Activated CD4-positive, alpha-beta T cell treated with anti-CD3 and anti-CD28 coated beads, Interleukin-2, amount 50 U/mL, for 24 hours (primary cell): ENCODE data around the gene PKN3.
"Not testable (repeated sequence)": the region's sequence is repeated elsewhere in the genome, so short reads cannot be mapped to it uniquely, and the experiment has no call there.

Experiments
- DNase-seq, 2 donors: peaks; one replicate each; pipeline ENCODE4 v3.0.0-alpha.2; 2020; ENCODE audit warnings: low read depth in 1 of 2, low spot score in 1 of 2

The PKN3 gene

DNA sequence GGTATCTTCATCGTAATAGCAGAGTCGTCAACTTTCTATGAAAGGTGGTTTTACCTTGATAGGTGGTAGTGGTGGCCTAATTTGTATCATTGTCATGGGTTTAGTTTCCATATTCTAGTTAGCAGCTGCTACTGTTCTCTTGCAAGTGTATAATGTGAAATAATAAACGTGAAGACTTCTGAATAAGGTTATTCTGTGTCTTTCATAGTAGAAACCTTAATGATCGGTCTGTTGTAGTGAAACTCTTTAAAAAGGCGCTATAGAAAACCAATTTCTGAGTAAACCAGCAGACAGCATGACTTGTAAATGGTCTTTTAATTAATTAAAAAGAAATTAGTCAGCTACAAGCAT, 11.6 kb upstream of the PKN3 start:
- no peak for DNase-seq

DNA sequence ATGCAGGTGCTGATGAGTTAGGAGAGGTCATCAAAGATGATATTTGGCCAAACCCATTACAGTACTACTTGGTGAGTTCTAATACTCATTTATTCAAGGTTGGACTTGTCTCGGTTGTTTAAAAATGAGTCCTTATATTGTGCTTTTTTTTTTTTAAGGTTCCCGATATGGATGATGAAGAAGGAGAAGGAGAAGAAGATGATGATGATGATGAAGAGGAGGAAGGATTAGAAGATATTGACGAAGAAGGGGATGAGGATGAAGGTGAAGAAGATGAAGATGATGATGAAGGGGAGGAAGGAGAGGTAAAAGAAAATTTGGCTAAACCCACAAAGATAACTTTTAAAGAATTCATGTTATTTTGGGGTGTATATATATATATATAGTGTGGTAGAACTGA, 8.6 kb upstream of the PKN3 start:
- not testable (repeated sequence) for DNase-seq

DNA sequence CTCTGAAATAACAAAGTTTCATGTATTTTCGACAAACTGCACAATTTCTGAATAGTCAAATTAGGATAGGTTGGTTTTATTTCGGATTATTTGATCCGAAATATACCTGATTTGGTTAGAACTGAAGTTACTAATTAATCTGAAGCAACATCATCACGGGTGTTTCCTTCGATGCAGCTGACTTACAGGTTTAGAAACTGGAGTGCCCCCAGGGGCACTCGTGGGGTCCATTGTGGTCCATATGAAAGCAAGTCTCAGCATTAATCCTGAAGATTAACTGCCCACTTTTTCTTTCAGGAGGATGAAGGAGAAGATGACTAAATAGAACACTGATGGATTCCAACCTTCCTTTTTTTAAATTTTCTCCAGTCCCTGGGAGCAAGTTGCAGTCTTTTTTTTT, 8.0 kb upstream of the PKN3 start:
- DNase-seq: no peak

DNA sequence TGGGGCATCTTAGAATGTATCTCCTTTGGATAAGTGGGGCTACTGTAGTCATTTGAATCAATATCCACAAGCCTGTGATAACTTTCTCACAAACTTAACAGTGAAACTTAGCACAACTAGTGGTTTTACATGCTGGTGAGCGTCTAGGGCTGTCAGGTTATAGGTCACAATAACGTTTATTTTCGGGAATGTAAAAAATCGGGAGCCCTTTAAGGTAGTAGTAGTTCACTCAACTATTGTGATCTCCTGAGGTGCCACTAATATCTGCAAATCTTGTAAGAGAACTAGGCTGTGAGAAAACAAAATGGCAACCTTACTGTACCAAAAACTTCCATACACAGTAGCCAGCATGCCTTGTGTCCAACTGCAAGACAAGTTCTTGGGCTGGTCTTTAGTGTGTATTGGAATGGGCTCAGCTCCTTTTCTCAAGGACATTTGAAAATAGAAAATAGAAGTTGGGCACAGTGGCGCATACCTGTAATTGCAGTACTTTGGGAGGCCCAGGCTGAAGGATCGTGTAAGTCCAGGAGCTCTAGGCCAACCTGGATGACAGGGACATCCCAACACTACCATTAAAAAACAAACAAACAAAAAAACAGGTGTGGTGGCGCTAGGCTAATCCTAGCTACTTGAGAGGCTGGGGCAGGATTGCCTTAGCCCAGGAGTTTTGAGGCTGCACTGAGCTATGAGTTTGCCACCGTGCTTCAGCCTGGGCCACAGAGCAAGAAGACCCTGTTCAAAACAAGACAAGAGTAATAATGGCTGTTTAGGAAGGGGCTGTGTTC, 5.2 kb upstream of the PKN3 start:
- DNase-seq: no peak

DNA sequence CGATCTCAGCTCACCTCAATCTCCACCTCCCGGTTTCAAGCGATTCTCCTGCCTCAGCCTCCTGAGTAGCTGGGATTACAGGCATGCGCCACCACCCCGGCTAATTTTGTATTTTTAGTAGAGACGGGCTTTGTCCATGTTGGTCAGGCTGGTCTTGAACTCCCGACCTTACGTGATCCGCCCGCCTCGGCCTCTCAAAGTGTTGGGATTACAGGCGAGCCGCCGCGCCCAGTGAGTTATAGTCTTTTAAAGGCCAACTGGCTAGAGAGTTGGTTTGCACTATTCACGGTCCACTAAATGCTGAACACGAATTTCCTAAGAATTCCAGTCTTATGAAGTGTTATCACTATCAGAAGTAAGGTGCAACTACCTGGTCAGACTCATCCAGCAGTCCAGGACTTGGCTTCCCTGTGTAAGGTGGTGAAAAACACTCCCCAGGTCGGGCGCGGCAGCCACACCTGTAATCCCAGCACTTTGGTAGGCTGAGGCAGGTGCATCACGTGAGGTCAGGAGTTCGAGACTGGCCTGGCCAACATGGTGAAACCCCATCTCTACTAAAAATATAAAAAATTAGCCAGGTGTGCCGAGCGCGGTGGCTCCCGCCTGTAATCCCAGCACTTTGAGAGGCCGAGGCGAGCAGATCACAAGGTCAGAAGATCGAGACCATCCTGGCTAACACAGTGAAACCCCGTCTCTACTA, 3.1 kb upstream of the PKN3 start:
- not testable (repeated sequence) for DNase-seq

DNA sequence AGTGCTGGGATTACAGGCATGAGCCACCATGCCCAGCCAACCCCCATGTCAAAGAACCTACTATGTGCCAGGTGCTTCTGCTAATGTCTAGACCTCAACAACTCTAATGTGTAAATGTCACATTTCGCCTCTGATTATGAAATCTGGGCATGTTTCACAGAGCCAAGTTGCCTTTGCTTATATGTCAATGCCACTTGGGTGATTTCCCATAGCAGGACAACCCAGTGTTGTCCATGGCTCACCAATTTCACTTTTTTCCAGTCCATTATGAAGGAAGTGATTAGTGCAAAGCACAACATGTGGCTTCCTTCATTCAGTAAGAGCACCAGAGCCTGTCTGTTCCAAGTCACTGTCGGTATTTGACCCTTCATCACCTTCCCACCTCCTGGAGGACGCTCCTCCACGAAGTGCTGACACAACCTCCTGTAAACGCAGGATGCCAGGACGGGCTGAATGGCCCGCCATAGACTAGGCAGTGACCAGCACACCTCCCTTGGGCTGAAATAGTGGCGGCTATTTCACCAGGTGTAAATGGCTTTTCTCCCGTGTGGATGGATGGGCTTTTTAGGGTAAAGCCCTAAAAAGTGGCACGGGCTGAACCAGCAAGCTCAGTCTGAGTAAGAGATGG, 962 bp upstream of the PKN3 start:
- no peak for DNase-seq

DNA sequence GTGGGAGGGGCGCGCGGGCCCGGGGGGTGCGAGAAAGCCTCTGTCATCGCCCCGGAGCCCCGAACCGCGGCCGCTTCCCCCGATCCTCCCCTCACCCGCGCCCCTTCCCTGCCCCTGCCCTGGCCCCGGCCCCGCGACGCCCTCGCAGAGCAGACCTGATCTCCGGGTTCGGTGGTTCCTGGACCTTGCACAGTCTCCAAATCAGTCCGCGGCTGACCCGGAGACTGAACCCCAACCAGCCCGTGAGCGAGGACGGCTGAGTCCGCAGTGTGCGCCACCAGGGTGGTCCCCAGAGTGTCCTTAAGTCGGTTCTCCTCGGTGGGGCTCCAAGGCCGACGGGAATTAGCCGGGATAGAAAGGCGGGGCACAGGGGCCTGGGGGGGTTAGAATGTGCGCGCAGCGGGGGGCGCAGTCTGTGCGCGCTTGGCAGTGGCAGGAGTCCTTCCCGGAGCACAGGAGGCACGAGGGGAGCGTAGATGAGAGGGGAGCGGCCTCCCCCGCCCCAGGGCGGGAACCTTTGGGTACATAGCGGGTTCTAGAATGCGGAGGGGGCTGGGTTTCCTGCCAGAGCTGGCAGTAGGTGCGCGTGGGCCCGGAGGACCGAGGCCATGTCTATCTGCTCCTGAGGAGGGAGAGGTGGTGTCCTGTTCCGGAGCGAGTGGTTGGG, 779 bp downstream of the PKN3 start:
- no peak for DNase-seq

DNA sequence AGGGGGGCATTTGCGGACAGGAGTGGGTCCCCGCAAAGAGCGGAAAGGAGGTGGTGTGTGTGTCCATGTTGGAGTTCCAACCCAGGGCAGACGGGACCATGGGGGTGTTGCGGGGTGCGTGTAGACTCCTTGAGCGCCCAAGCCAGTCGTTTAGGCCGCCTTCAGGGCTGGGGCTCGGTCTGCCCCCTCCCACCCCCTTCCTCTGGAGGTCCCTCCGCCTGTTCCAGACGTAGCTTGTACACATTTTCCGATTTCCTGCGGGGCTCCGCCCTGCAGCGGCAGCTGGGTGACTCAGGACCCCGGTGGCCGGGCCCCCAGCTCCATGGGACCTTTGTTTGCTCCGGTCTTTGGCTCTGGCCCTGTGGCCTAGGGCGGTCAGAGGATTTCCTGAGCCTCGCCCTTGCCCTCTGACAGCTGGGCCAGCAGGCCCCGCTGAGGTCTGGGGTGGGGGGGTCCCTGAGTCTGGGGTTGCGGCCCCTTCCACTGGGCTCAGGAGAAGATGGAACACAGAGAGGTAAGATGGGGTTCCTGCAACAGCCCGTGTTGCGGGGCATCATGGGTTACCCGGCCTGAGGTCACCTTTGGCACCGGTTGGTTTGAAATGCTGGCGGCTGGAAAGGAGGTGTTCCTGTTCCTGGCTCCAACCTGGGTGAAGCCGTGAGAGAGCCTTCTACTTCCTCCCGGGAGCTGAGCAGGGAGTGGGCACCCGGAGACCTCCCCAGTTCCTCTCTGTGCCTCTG, 1.5 kb downstream of the PKN3 start:
- no peak for DNase-seq

DNA sequence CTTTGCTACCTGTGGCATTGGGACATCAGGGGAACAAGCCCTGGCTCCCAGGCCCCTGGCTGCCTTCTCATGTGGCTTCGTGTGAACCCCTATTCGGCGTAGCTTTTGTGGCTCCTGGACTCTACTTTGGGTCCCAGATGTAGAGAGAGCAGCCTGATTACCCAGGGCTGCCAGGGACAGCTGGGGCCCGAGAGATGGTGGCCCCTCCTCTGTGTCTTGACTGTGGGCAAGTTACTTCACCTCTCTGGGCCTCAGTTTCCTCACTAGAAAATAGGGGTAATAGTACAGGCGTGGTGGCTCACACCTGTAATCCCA, 2.0 kb downstream of the PKN3 start:
- no peak for DNase-seq

DNA sequence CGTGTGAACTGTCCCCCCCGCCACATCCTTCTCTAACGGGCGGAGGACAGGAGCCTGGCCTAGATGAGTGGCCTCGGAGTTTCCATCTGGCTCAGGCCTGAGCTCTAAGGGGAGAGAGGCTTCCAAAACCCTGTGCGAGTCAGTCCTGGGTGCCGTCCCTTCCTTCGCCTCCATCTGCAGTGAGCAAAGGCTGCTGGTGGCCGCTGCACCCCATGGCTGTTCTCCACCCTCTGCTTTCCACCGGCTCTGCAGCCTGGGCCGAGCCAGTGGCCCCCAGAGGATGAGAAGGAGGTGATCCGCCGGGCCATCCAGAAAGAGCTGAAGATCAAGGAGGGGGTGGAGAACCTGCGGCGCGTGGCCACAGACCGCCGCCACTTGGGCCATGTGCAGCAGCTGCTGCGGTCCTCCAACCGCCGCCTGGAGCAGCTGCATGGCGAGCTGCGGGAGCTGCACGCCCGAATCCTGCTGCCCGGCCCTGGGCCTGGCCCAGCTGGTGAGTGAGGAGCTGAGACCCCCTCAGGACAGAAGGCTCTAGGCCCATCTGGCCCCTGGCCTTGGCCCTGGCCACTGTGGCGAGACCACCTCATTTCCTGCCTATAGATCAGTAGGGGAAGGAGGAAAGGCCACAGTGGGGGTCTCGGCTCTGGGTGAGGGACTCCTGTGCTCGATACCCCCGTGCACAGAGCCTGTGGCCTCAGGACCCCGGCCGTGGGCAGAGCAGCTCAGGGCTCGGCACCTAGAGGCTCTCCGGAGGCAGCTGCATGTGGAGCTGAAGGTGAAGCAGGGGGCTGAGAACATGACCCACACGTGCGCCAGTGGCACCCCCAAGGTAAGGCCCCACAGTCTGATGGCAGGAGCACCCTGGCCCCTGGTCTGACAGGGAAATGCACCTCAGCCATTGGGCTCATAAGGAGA, 3.0 kb downstream of the PKN3 start:
- DNase-seq: no peak

DNA sequence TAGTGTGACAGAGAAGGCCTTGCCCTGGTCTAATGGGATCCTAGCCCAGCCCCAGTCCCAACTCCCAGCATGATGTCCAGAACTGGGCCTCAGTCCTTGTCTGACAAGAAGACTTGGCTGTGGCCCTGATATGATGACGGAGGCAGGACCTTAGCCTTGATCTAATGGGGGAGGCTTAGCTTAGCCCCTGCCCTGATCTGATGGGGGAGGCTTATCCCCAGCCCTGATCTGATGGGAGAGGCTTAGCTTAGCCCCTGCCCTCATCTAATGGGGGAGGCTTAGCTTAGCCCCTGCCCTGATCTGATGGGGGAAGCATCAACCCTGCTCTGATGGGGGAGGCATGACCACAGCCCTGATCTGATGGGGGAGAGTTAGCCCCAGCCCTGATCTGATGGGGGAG, 3.7 kb downstream of the PKN3 start:
- DNase-seq: no peak

DNA sequence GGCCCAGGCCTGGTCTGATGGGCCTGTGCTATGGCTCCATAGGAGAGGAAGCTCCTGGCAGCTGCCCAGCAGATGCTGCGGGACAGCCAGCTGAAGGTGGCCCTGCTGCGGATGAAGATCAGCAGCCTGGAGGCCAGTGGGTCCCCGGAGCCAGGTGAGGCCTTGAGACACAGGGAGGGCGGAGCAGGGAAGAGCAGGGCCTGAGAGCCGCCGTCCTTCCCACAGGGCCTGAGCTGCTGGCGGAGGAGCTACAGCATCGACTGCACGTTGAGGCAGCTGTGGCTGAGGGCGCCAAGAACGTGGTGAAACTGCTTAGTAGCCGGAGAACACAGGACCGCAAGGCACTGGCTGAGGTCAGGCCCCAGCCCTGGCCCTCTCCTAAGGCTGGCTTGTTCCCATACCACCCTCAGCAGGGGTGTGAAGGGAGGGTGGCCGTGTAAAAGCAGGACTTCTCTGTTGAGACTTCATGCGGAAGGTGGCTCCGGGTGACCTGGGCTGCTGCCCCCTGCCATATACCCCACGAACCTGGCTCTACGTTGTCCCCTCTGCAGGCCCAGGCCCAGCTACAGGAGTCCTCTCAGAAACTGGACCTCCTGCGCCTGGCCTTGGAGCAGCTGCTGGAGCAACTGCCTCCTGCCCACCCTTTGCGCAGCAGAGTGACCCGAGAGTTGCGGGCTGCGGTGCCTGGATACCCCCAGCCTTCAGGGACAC, 4.5 kb downstream of the PKN3 start:
- no peak for DNase-seq

DNA sequence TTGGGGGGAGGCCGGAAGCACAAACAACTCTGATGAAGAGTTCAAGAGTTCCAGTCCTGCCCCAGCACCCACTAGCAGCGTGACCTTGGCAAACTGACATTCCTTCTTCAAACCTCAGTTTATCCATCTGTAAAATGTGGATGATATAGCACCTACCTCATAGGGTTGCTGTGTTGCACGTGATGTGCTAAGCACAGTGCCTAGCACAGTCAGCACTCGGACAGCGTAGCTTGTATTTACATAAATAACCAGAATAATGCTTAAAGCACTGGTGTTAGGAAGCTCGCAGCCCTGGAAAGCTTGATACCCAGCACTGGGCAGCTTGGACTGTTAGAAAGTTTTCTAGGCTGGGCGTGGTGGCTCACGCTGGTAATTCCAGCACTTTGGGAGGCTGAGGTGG, 5.1 kb downstream of the PKN3 start:
- no peak for DNase-seq

DNA sequence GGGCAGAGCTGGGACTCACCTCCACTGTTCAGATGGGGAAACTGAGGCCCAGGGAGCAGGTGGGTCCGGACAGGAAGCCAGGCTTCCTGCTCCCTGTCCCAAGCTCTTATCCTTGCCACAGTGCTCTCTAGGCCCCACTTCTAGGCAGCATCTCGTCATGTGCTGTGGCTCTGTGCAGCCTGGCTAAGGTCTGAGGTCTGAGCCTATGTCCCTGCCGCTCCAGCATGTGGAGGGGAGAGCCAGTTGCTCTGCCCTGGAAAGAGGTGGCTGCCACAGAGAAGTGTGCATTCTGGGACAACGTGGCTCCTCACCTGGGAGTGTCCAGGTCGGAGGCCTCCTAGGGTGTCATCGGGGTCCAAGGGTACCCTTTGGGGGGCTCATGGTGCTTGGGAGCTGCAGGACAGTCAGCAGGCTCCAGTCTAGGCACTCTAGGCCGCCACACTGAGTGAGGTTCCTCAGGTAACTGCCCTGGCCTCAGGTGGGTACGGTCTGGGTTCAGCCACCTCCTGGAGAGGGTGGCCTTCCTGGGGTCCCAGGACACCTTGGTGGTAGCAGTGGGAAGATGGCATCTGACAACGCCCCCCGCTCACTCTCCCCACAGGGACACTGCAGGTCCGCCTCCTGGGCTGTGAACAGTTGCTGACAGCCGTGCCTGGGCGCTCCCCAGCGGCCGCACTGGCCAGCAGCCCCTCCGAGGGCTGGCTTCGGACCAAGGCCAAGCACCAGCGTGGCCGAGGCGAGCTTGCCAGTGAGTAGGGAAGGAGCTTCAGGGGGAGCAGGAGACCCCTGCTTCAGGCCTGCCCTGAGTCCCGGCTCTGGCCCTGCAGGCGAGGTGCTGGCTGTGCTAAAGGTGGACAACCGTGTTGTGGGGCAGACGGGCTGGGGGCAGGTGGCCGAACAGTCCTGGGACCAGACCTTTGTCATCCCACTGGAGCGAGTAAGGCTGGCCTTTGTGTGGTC, 10.4 kb downstream of the PKN3 start:
- no peak for DNase-seq

DNA sequence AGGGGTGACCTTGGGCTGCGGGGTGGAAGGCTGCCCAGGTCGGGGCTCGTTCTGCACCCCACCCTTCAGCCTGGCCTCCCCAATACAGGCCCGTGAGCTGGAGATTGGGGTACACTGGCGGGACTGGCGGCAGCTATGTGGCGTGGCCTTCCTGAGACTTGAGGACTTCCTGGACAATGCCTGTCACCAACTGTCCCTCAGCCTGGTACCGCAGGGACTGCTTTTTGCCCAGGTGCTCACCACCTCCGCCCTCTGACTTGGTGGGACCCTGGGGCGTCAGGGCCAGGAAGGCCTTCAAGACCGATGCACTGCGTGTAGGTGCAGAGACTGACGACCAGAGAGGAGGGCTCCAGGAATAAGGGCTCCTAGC, 11.1 kb downstream of the PKN3 start:
- DNase-seq: no peak

DNA sequence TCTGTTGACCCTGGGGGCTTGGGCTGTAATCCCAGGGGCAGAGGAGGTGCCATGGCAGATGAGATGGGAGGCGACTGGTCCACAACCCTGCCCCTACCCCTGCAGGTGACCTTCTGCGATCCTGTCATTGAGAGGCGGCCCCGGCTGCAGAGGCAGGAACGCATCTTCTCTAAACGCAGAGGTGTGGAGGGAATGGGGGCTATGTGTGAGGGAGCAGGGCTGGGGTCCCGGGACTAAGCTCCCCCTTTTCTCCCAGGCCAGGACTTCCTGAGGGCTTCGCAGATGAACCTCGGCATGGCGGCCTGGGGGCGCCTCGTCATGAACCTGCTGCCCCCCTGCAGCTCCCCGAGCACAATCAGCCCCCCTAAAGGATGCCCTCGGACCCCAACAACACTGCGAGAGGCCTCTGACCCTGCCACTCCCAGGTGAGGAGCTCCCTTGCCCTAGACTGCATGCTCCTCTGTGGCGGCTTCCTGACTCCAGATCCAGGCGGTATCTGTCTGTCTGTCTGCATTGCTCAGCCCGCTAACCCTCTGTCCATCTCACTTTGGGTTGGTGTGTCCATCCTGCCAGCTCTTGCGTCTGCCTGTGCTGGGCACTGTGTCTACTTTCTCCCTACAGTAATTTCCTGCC, 11.8 kb downstream of the PKN3 start:
- no peak for DNase-seq

DNA sequence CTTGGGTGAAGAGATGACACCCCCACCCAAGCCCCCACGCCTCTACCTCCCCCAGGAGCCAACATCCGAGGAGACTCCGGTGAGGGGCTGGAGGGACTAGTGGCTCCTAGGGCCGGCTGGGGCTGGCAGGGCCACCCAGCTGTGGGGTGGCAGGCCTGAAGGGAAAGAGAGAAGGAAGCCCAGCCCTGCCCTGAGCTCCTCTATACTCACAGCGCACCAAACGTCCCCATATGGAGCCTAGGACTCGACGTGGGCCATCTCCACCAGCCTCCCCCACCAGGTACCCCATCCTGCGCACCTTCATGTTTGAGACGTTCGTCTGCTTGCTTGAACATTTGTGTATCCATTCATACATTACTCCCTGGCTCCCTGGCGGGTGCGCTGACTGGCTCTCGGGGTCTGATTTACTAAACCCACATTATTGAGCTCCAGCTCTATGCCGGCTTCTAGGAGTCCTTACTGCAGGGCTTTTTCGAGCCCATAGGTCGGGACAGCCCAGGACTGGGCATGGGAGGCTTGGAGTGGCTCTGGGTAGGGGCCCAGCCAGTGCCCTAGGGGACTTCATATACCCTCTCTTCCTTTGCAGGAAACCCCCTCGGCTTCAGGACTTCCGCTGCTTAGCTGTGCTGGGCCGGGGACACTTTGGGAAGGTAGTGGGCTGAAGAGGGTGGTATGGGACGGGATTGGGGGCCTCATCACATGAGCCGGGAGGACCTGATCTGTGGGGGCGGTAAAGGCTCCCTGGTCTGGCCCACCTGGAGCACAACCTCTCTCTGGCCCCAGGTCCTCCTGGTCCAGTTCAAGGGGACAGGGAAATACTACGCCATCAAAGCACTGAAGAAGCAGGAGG, 12.5 kb downstream of the PKN3 start:
- DNase-seq: no peak

DNA sequence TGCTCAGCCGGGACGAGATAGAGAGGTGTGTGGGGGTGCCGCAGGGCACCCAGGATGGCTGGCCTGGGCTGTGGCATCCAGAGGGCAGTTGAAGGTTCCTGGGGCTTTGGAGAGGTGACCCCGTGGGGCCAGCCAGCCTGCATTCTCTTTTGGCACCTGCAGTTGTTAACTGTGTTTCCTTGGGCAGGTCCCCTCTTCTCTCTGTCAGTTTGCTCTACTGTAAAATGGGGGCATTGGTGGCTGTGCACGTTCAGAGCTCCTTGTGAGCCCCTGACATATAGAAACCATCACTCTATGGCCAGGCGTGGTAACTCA, 13.1 kb downstream of the PKN3 start:
- DNase-seq: no peak
